ENCODE data around the gene PNMA6E. TPM values are rescaled to one million over a fixed set of nuclear protein-coding genes. Genes with fewer than 3 reads are reported as not detected.

PNMA6E gene
- polyA plus RNA-seq, 1 donor from 2014 or later = not detected

Other genes with a start within 250 kb of the PNMA6E start
- gene MAGEA1, start 222.1 kb downstream of the PNMA6E start, polyA plus RNA-seq = not detected
- not detected for gene PNMA6F, start 79.6 kb downstream of the PNMA6E start, polyA plus RNA-seq
- gene ZNF275, start 67.2 kb downstream of the PNMA6E start, polyA plus RNA-seq = 4.9 TPM
- gene ZFP92, start 10.1 kb upstream of the PNMA6E start, polyA plus RNA-seq = 0.21 TPM
- gene TREX2, start 44.7 kb upstream of the PNMA6E start, polyA plus RNA-seq = 0.84 TPM
- 27.6 TPM for gene HAUS7, start 69.2 kb upstream of the PNMA6E start, polyA plus RNA-seq
- not detected for gene BGN, start 93.6 kb upstream of the PNMA6E start, polyA plus RNA-seq
- gene ATP2B3, start 116.3 kb upstream of the PNMA6E start, polyA plus RNA-seq = not detected
- gene CCNQ, start 197.8 kb upstream of the PNMA6E start, polyA plus RNA-seq = 56.1 TPM
- not detected for gene DUSP9, start 245.9 kb upstream of the PNMA6E start, polyA plus RNA-seq

All from IgD-negative memory B cell (primary cell).